GM12872 (cell line): ENCODE data around the gene MLEC.

ENCODE experiments used
- TF ChIP-seq, protein P1 (sequence below): IDR thresholded peaks from 3 replicates; pipeline ENCODE4 v1.5.1; 2011; ENCODE audit warnings: low read depth, mild to moderate bottlenecking, low read length, moderate library complexity; ENCODE audit not compliant: insufficient read depth

The MLEC gene

DNA sequence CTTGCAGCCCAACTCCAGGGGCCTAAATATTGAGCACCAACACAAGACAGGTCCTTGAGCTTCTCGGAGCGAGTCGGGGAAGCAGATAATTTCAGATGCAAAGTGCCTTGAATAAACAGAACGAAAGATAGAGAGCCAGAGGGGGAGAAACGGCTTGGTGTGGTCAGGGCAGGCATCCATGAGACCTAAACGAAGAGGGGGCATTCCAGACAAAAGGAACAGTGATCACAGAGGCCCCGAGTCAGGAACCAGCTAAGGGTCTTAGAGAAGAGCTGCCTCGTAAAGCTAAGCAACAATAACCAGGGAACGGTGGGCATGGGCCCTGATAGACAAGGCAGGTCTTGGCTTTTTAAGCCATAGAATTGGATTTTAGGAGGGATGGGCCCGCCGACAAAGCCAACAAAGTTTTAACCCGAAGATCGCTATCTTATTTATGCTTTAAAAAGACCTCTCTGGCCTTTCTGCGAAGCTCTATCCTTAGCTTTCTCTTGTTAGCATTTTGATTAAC is 38.3 kb downstream of the MLEC start:
- TF ChIP-seq, protein P1, sequence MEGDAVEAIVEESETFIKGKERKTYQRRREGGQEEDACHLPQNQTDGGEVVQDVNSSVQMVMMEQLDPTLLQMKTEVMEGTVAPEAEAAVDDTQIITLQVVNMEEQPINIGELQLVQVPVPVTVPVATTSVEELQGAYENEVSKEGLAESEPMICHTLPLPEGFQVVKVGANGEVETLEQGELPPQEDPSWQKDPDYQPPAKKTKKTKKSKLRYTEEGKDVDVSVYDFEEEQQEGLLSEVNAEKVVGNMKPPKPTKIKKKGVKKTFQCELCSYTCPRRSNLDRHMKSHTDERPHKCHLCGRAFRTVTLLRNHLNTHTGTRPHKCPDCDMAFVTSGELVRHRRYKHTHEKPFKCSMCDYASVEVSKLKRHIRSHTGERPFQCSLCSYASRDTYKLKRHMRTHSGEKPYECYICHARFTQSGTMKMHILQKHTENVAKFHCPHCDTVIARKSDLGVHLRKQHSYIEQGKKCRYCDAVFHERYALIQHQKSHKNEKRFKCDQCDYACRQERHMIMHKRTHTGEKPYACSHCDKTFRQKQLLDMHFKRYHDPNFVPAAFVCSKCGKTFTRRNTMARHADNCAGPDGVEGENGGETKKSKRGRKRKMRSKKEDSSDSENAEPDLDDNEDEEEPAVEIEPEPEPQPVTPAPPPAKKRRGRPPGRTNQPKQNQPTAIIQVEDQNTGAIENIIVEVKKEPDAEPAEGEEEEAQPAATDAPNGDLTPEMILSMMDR: no peak

DNA sequence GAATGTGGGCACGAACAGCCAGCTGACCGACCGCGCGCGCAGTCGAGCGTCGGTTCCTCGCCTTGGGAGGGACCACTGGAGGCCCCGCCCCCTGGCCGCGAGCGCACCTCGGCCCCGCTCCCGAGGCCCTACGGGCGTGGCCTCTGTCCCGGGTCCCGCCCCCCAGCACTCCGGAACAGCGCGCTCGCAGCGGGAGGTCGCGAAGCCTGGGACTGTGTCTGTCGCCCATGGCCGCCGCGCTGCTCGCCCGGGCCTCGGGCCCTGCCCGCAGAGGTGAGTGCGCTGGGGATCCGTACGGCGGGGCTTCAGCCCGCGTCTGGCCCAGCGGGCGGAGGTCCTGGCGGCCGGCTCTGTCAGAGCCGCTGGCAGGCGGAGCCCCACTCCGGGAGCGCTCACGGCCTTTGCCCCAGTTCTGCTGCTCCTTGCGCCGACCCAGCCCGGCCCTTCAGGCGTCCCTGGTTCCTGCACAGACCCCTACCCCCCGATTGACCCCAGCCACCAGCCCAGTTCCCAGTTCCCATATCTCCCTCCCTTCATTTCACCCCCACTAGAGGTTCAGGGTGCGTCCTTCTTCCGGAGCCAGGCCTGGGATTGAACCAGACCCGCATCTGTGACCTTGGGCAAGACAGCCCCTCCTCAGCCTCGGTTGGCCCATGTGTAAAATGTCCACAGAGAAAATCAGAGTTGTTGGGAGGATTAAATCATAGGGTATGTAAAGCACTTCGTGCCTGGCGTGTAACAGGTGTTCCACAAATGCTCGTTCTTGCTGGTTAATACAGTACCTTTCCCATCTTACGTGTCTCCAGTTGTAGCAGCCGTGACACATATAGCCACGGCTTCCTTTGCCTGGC is 38.9 kb downstream of the MLEC start, which contains the start of gene ACADS:
Gene ACADS (plus strand): TSS at position 168 of the 851 bp plus-strand sequence. CDS start 60 bp downstream, at position 228.
- TF ChIP-seq, protein P1: no peak

DNA sequence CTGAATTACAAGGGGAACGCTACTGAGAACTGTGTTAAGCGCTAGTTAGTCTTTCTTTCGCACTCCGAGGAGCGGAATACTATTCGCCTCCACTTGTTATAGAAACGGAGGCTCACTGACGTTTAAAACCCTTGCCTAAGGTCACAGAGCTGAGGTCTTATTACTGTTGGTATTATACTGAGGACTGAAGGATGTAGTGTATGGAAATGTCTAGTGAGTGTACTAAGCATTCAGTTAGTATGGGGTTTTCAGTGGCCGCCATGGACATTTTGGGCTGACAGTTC is 39.5 kb downstream of the MLEC start:
- TF ChIP-seq, protein P1: no peak

DNA sequence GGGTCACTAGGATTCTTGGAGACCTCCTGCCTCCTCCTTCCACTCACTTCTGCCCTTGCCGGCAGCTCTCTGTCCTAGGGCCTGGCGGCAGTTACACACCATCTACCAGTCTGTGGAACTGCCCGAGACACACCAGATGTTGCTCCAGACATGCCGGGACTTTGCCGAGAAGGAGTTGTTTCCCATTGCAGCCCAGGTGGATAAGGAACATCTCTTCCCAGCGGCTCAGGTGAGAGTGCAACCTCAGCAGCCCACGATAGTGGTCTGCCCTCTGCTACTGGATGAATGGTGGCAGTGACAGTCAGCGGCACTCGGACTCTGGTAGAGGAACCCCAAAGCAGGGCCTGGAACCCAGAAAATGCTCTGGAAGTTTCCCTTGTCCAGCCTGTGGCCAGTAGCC is 40.0 kb downstream of the MLEC start:
- TF ChIP-seq, protein P1: no peak

DNA sequence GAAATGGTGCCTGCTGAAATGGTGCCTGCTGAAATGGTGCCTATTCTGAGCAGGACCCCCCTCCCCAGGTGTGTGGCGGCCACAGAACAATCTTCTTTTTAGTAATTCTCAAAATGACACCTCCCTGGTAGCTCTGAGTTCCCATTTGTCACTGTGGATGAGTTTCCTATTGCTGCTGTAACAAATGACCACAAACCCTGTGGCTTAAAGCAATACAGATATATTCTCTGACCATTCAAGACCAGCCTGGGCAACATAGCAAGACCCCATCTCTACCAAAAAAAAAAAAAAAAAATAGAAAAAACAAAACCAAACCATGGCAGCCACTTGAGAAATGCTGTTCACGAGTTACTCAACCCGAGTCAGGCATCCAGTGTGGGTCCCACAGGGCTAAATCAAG is 46.6 kb downstream of the MLEC start:
- TF ChIP-seq, protein P1: no peak

DNA sequence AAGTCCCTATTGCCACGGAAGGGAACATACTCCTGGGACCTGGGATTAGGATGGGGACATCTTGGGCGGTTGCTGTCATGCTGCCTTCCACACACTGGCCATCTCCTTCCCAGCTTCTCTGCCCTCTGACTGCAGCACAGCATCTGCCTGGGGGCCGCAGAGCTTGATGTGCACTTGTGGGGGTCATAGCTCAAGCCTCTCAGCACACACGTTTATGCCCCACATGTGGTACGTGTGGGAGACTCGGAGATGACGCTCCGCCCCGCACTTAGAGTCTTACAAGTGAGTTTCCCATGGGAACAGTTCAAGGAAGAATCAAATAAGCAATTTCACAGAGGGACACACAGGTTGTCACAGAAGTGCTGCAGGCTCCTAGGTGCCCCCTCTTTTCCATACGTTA is 47.3 kb downstream of the MLEC start:
- TF ChIP-seq, protein P1: no peak

DNA sequence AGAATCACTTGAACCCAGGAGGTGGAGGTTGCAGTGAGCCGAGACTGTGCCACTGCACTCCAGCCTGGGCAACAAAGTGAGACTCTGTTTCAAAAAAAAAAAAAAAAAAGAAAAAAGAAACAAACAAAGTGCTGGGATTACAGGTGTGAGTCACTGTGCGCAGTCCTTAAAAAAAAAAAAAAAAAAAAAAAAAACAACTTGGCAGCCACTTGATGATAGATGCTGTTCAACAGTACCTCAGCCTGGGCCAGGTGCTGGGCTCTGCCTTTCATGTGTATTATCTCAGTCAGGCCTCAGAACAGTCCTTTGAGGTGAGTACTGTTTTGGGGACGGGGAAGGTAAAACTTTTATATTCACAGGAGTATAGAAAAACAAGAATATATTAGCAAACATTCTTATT is 48.2 kb downstream of the MLEC start:
- TF ChIP-seq, protein P1: no peak
